Measurements from ENCODE around the gene TRPM5.

- no peak for TF ChIP-seq CTCF (IDR thresholded peaks at IDR 0.05)
- TF ChIP-seq POLR2A (IDR thresholded peaks at IDR 0.05): no peak
Observed at GRCh38 chr11:2458321-2458720, 14.0 kb upstream of the TRPM5 start.

All from esophagus squamous epithelium (tissue), 4 donors.